IgD-negative memory B cell (primary cell): ENCODE results near the gene LRRC49. TPM values are rescaled to one million over a fixed set of nuclear protein-coding genes. Genes with fewer than 3 reads are reported as not detected.
A peak's percentile ranks its signal among the peaks of the same experiment; 100 is the strongest.
"Not testable (repeated sequence)": the region's sequence is repeated elsewhere in the genome, so short reads cannot be mapped to it uniquely, and the experiment has no call there.

Experiments
- H3K27ac Mint-ChIP-seq, 3 donors: one replicate each; pipeline ENCODE4 v1.8.0; 2020 to 2022; ENCODE audit warnings: mild to moderate bottlenecking in 3 of 3, mixed read lengths in 3 of 3, moderate library complexity in 1 of 3
- H3K27me3 Mint-ChIP-seq: one replicate; pipeline ENCODE4 v1.8.0; 2021; ENCODE audit warnings: mixed read lengths
- H3K36me3 Mint-ChIP-seq: one replicate; pipeline ENCODE4 v1.8.0; 2020; ENCODE audit warnings: mild to moderate bottlenecking, mixed read lengths
- H3K4me1 Mint-ChIP-seq, 3 donors: one replicate each; pipeline ENCODE4 v1.8.0; 2020 to 2022; ENCODE audit warnings: mixed read lengths in 3 of 3, mild to moderate bottlenecking in 1 of 3
- H3K4me3 Mint-ChIP-seq, 4 donors: one replicate each; pipeline ENCODE4 v1.8.0; 2020 to 2022; ENCODE audit warnings: mild to moderate bottlenecking in 4 of 4, mixed read lengths in 4 of 4, moderate library complexity in 3 of 4
- H3K9me3 Mint-ChIP-seq, 3 donors: one replicate each; pipeline ENCODE4 v1.8.0; 2020 to 2021; ENCODE audit warnings: mixed read lengths in 3 of 3, mild to moderate bottlenecking in 1 of 3
- polyA plus RNA-seq: library from polyadenylated mRNA; unstranded; fragments of 300-500 nt; fragmentation: Illumina TruSeq; gene quantifications from one replicate; pipeline ENCODE4 v1.2.3, GENCODE V29; 2021

Gene LRRC49
- polyA plus RNA-seq, 1 donor from 2014 or later, result not detected

DNA sequence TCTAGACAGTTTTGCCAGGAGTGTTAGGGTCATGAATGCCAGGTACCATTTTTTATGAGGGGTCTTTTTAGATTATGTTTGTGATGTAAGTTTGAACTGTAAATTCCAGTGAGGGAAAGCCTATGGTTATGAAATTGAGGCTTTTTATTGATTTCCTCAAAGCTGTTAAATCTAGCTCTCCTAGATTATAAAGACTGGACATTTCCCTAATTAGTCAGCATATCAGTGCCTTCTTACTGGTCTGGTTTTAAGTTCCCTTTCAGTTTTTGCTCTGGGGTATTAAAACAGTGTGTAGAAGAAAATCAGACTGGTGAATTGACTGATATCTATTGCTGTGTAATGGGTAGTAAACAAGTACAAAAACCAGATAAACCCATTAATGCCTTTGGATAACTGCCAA is 39.2 kb downstream of the LRRC49 start:
- no peak overlapping the region for H3K4me3 Mint-ChIP-seq
- peaks cover 7% of the 10 kb centered on the region for H3K27me3 Mint-ChIP-seq
- no peak overlapping the region for H3K27ac Mint-ChIP-seq
- H3K9me3 Mint-ChIP-seq, result peaks cover 0 to 5% (median 0%) of the 10 kb centered on the region in 3 donors
- H3K4me1 Mint-ChIP-seq, result peaks cover 0 to 1% (median 0%) of the 10 kb centered on the region in 3 donors
- peaks cover 2% of the 10 kb centered on the region for H3K36me3 Mint-ChIP-seq

DNA sequence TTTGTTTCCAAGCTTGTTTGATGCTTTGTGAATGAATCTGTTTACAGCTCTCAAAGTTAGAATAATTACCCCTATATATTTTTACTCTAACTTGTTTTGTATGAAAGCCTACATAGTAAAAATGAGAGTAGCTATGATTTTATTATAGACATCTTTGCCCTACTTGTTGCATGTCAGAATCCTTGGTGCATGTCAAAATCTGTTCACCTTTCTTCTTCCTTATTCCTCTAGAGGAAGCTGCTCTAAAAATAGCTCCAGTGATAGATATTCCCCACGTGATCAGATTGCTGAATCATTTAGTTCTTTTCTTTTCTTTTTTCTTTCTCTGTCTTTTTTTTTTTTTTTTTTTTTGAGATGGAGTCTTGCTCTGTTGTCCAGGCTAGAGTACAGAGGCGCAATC is 39.8 kb downstream of the LRRC49 start:
- peaks cover 6% of the 10 kb centered on the region for H3K27me3 Mint-ChIP-seq
- H3K36me3 Mint-ChIP-seq, result peaks cover 2% of the 10 kb centered on the region
- peaks cover 0 to 5% (median 0%) of the 10 kb centered on the region in 3 donors for H3K9me3 Mint-ChIP-seq
- H3K4me3 Mint-ChIP-seq, result no peak overlapping the region
- peaks cover 0 to 1% (median 0%) of the 10 kb centered on the region in 3 donors for H3K4me1 Mint-ChIP-seq
- no peak overlapping the region for H3K27ac Mint-ChIP-seq

DNA sequence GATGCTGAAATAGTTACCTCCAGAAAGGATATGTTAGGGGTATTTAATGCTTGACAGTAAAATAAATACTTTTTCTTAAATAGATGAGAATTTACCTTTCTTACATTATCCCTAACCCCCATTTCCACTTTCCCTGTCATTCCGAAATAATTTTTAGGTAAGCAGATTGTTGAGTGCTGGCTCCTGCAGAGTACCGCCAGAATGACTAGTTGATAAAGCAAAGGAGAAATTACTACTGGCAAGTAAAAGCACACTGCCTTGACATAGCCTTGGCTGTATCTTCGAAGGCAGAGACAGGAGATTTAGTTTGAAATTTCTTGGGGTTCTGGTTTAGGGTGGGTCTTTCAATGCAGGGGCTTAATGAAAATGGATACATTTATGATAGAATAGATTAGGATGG is 40.8 kb downstream of the LRRC49 start:
- peaks cover 0 to 2% (median 0%) of the 10 kb centered on the region in 3 donors for H3K9me3 Mint-ChIP-seq
- H3K27ac Mint-ChIP-seq, result no peak overlapping the region
- peaks cover 6% of the 10 kb centered on the region for H3K27me3 Mint-ChIP-seq
- peaks cover 0 to 1% (median 0%) of the 10 kb centered on the region in 3 donors for H3K4me1 Mint-ChIP-seq
- peaks cover 2% of the 10 kb centered on the region for H3K36me3 Mint-ChIP-seq
- H3K4me3 Mint-ChIP-seq, result no peak overlapping the region

DNA sequence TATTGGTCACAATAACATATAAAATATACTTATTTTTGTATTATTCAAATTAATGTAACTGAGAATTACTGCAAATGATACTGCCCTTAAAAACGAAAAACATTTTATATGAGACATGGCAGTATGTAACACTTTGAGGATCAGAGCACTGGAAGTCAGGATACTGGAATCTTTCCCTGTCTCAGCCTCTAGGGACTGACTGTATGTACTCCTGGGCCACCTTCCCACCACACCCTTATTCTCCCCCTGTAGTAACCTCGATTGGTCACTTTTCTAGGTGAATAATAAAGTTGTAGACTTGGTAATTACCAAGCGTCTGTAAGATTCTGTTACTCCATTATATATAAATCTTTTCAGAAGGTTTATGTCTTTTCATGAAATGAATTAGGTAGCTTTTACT is 43.0 kb downstream of the LRRC49 start:
- no peaks in the 10 kb centered on the region for H3K36me3 Mint-ChIP-seq
- H3K4me3 Mint-ChIP-seq, result no peak overlapping the region
- H3K4me1 Mint-ChIP-seq, result peaks cover 0 to 1% (median 0%) of the 10 kb centered on the region in 3 donors
- H3K9me3 Mint-ChIP-seq, result peaks cover 0 to 2% (median 0%) of the 10 kb centered on the region in 3 donors
- H3K27ac Mint-ChIP-seq, result no peak overlapping the region
- H3K27me3 Mint-ChIP-seq, result no peaks in the 10 kb centered on the region

DNA sequence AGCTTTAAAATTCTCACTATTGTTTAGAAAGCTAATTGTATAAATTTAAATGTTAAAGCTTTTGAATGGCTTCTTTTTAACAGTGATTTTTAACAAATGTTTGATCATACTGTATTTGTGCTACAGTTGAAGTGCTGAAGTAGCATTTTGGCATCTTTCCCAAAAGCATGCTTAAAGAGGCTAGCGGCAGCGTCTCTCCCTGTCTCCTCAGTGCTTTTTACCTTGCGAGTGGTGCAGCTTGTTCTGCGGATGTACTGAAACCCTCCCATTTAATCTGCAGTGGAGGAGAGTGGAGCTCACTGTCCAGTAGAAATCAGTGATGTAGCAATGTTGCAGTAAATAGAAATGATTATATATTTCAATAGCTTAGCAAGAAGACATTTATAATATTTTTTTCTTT is 43.7 kb downstream of the LRRC49 start:
- Mint-ChIP-seq H3K27ac (no peak overlapping the region), H3K27me3 (no peaks in the 10 kb centered on the region), H3K4me3 (no peak overlapping the region), H3K4me1 (peaks cover 0 to 1% (median 0%) of the 10 kb centered on the region in 3 donors), H3K36me3 (no peaks in the 10 kb centered on the region), H3K9me3 (no peaks in the 10 kb centered on the region)

DNA sequence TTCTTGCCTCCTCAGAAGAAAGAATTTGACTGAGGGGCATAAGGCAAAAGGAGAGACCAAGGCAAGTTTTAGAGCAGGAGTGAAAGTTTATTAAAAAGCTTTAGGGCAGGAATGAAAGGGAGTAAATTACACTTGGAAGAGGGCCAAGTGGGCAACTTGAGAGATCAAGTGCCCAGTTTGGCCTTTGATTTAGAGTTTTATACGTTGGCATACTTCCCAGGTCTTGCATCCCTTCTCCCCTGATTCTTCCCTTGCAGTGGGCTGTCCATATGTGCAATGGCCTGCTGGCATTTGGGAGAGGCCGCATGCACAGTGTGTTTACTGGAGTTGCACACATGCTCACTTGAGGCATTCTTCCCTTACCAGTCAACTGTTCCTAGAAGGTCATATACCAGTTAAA is 50.7 kb downstream of the LRRC49 start:
- H3K4me3 Mint-ChIP-seq, H3K4me1 Mint-ChIP-seq, H3K36me3 Mint-ChIP-seq, H3K9me3 Mint-ChIP-seq, H3K27me3 Mint-ChIP-seq: not testable (repeated sequence)
- H3K27ac Mint-ChIP-seq, result peak overlapping the region in 1 of 3 donors; percentile 72

DNA sequence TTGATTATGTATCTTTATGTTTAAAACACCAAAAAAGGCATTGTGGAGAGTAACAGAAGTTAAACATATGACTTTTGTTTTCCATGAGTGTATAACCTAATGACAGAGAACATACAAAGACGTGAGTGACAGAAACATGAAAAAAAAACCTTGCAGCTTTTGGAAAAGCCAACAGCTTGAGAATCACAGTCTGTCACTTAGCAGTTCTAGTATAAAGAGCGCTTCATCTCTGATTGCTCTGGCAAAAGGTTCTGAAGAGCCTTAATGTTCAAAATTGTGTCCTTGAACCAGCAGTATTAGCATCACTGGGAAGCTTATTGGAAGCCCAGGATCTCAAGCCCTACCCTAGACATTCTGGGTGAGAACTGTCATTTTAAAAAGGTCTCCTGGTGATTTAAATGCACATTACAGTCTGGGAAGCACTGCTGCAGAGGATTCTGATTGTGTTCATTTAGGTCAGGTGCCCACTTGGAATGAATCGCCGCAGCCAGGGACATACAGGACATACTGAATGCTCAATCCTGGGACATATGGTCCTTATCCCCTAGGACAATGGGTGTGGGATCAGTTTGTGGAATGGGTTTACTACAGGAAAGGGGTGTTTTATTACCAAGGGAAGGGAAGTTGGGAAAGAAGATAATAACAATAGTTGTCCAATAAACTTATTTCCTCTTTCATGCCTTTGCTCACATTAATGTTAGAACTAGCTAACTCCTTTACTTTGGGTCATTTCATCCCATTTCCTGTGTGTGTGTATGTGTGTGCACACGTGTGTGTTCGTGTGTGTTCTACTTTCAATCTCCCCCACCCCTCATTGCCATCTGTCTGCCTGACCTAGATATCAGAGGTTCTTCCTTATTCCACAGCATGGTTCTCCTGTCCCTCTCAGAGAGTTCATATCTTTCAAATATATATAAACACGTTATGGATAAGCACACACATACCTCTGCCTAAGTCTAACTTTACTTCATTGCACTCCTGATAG is 55.0 kb downstream of the LRRC49 start:
- Mint-ChIP-seq H3K9me3 (peaks cover 4 to 11% (median 5%) of the 10 kb centered on the region in 3 donors), H3K27ac (no peak overlapping the region), H3K27me3 (peaks cover 5% of the 10 kb centered on the region), H3K4me3 (no peak overlapping the region), H3K36me3 (no peaks in the 10 kb centered on the region), H3K4me1 (no peaks in the 10 kb centered on the region)

DNA sequence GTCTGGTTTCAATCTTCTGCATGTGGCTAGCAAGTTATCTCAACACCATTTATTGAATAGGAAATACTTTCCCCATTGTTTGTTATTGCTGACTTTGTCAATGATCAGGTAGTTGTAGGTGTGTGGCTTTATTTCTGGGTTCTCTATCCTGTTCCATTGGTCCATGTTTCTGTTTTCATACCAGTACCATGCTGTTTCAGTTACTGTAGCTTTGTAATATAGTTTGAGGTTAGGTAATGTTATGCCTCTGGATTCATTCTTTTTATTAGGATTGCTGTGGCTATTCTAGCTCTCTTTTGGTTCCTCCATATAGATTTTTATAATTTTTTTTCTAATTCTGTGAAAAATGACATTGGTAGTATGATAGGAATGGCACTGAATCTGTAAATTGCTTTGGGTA is 58.3 kb downstream of the LRRC49 start:
- Mint-ChIP-seq H3K27me3 (peaks cover 5% of the 10 kb centered on the region), H3K36me3 (no peaks in the 10 kb centered on the region), H3K4me1 (no peaks in the 10 kb centered on the region), H3K4me3 (no peak overlapping the region), H3K27ac (no peak overlapping the region), H3K9me3 (peaks cover 4 to 11% (median 4%) of the 10 kb centered on the region in 3 donors)

DNA sequence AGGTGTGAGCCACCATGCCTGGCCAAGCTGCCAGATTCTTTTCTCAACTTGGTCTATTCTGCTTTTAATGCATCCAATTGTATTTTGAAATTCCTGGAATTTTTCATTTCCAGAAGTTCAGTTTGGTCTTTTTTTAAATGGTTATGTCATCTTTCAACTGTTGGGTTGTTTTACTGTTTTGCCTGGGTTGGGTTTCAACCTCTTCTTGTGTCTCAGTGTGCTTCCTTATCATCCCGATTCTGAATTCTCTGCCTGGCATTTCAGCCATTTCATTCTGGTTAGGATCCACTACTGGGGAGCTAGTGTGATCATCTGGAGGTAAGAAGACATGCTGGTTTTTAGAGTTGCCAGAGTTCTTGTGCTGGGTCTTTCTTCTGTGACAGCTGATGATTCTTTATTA is 61.5 kb downstream of the LRRC49 start:
- H3K4me1 Mint-ChIP-seq, result no peaks in the 10 kb centered on the region
- no peak overlapping the region for H3K4me3 Mint-ChIP-seq
- H3K36me3 Mint-ChIP-seq, result no peaks in the 10 kb centered on the region
- H3K27ac Mint-ChIP-seq, result no peak overlapping the region
- H3K9me3 Mint-ChIP-seq, result peaks cover 4 to 11% (median 4%) of the 10 kb centered on the region in 3 donors
- peaks cover 7% of the 10 kb centered on the region for H3K27me3 Mint-ChIP-seq

DNA sequence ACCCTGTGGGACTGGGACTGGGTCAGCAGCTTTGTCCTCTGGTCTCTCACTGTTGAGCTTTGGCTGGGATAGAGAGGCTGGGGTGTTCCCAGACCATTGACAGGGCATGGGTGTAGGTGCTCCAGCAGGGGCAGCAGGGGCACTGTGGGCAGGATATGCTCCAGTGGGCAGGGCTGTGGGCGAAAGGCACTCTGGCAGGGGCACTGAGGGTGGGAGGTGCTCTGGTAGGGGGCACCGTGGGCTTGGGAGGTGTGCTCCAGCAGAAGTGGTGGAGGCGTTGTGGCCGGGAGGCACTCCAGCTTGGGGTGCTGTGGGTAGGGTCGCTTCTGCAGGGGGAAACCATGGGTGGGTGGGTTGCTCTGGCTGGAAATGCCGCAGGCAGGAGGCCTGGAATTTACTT is 62.1 kb downstream of the LRRC49 start:
- Mint-ChIP-seq H3K9me3 (peaks cover 4 to 11% (median 4%) of the 10 kb centered on the region in 3 donors), H3K36me3 (no peaks in the 10 kb centered on the region), H3K27me3 (peaks cover 7% of the 10 kb centered on the region), H3K27ac (no peak overlapping the region), H3K4me1 (no peaks in the 10 kb centered on the region), H3K4me3 (no peak overlapping the region)

DNA sequence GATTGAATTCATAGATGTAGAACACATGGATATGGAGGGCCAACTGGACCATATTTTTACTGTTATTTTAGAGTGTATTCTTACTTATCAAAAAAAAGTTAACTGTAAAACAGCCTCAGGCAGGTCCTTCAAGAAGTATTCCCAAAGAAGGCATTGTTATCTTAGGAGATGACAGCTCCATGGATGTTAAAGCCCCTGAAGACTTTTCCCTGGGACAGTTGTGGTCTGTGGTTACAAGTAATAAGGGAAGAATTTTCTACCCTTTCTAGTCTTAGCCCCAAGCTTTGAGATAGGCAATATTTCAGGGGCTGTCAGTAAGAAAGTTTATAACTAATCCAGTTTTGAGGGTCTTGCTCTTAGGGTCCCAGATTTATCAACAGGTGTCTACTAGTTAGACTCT is 62.5 kb downstream of the LRRC49 start:
- Mint-ChIP-seq H3K9me3 (peaks cover 4 to 11% (median 4%) of the 10 kb centered on the region in 3 donors), H3K36me3 (no peaks in the 10 kb centered on the region), H3K27ac (no peak overlapping the region), H3K4me3 (no peak overlapping the region), H3K27me3 (peaks cover 7% of the 10 kb centered on the region), H3K4me1 (no peaks in the 10 kb centered on the region)

DNA sequence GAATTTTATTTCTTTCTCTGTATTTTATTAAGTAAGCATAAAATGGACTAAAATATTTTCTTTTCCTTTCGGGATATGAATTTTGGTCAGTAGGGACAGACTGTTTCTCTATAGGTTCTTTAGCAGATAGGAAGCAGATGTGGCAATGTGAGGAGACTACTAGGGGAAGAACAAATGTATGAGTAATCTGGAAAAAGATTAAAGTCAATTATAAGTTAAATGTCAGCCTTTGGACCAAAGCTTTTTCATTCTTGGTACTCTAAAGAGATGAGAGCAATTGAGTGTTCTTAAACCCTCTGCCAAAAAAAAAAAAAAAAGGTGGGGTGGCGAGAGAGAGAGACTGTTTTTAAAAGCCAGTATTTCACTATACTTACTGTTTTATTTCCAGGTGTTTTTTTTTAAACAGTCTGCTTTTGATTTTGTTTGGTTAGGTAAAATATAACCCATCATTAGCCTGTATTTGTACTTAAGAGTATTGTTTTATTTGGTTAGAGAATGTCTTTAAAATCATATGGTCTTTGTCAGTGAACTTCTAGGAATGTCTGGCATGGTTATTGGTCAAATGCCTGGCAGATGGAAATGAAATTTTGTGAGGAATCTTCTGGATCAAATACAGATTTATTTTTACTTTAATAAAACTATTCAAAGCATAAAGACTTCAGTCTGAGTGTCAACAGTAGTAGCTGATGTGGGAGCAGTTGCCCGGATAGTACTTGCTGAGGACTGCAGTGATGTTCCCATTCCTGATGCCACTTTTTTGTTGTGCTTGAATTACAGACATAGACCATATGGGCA is 63.8 kb downstream of the LRRC49 start:
- Mint-ChIP-seq H3K4me3 (no peak overlapping the region), H3K4me1 (no peaks in the 10 kb centered on the region), H3K27ac (no peak overlapping the region), H3K36me3 (no peaks in the 10 kb centered on the region), H3K27me3 (peaks cover 7% of the 10 kb centered on the region), H3K9me3 (peaks cover 0 to 3% (median under 1%) of the 10 kb centered on the region in 3 donors)

DNA sequence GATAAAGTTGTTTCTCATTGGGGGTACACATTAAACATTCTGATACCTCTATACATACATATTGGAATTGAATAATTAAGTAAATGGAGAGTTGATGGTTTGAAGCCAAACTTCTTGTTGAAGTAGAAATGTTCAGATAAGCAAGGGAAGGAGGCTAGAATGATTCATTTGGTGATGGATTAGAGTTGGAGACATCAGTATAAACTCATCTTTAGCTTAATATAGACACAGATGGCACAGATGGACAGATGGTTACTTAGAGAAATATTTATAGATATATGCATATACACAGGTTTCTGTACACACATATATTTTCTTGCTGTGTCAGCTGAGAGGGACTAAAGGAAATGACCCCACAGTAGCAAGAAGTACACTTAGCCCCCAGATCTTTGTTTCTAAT is 69.5 kb downstream of the LRRC49 start:
- Mint-ChIP-seq H3K4me1 (no peaks in the 10 kb centered on the region), H3K4me3 (no peak overlapping the region), H3K36me3 (no peaks in the 10 kb centered on the region), H3K27ac (no peak overlapping the region), H3K27me3 (peaks cover 2% of the 10 kb centered on the region), H3K9me3 (peaks cover 0 to 3% (median 0%) of the 10 kb centered on the region in 3 donors)

DNA sequence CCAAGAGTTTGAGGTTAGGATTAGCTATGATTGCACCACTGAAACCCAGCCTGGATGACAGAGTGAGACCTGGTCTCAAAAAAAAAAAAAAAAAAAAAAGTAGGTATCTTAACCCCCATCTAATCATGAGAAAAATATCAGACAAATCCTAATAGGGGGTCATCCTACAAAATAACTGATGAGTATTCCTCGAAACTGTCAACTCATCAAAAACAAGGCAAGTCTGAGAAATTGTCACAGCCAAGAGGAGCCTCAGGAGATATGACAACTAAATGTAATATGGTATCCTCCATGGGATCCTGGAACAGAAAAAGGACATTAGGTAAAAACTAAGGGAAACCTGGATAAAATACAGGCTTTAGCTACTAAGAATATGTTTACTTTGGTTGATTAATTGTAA is 70.6 kb downstream of the LRRC49 start:
- Mint-ChIP-seq H3K4me3 (no peak overlapping the region), H3K36me3 (no peaks in the 10 kb centered on the region), H3K4me1 (no peaks in the 10 kb centered on the region), H3K27ac (no peak overlapping the region), H3K27me3 (no peaks in the 10 kb centered on the region), H3K9me3 (peaks cover 0 to 3% (median 0%) of the 10 kb centered on the region in 3 donors)

DNA sequence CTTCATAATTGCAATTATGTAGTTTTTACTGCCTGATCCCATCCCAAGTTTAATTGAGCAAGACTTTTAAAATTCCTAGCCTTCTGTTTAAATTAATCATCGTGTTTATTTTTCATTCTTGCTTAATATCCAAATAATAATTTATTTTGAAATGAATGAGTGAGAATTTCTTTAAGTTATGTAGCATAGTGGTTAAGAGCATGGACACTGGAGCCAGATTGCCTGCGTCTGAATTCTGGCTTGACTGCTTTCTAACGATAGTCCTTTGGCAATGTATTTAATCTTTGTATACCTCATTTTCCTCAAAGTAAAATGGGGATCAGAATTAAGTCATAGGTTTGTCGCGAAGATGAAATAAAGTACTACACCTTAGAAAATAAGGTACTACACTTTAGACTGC is 71.4 kb downstream of the LRRC49 start:
- no peak overlapping the region for H3K4me3 Mint-ChIP-seq
- H3K27ac Mint-ChIP-seq, result no peak overlapping the region
- no peaks in the 10 kb centered on the region for H3K27me3 Mint-ChIP-seq
- no peaks in the 10 kb centered on the region for H3K36me3 Mint-ChIP-seq
- H3K9me3 Mint-ChIP-seq, result peaks cover 0 to 4% (median 3%) of the 10 kb centered on the region in 3 donors
- no peaks in the 10 kb centered on the region for H3K4me1 Mint-ChIP-seq
